Epithelial cell of esophagus (primary cell): ENCODE data around the gene ANKRD33B.

ENCODE experiments used
- DNase-seq: peaks from one replicate; pipeline ENCODE4 v3.0.0; 2010; ENCODE audit warnings: low read depth
- H3K4me3 ChIP-seq: 2 replicates; pipeline ENCODE4 v1.5.1; 2011; ENCODE audit warnings: mild to moderate bottlenecking, low read length, control low read depth
- TF ChIP-seq, protein P1 (sequence below): IDR thresholded peaks from 2 replicates; pipeline ENCODE4 v1.5.1; 2011; ENCODE audit warnings: low read depth, mild to moderate bottlenecking, low read length, control low read depth, inconsistent platforms; ENCODE audit not compliant: insufficient read depth; ENCODE audit errors: missing control alignments

The ANKRD33B gene

DNA sequence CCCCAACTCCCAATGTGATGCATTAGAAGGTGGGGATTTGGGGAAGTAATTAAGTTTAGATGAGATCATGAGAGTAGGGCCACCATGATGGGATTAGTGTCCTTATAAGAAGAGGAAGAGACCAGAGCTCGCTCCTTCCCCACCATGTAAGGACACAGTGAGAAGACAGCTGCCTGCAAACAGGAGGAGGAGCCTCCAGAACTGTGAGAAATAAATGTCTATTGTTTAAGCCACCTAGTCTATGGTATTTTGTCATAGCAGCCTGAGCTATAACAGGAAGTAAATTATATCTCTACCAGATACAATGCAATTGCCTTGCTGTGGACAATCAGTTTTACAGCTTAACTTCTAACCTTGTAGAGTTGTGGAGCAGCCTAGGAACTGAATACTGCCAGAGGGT lies 58.0 kb downstream of the ANKRD33B start:
- no peak overlapping the region for H3K4me3 ChIP-seq
- TF ChIP-seq, protein P1, sequence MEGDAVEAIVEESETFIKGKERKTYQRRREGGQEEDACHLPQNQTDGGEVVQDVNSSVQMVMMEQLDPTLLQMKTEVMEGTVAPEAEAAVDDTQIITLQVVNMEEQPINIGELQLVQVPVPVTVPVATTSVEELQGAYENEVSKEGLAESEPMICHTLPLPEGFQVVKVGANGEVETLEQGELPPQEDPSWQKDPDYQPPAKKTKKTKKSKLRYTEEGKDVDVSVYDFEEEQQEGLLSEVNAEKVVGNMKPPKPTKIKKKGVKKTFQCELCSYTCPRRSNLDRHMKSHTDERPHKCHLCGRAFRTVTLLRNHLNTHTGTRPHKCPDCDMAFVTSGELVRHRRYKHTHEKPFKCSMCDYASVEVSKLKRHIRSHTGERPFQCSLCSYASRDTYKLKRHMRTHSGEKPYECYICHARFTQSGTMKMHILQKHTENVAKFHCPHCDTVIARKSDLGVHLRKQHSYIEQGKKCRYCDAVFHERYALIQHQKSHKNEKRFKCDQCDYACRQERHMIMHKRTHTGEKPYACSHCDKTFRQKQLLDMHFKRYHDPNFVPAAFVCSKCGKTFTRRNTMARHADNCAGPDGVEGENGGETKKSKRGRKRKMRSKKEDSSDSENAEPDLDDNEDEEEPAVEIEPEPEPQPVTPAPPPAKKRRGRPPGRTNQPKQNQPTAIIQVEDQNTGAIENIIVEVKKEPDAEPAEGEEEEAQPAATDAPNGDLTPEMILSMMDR, result no peak
- no peak for DNase-seq

DNA sequence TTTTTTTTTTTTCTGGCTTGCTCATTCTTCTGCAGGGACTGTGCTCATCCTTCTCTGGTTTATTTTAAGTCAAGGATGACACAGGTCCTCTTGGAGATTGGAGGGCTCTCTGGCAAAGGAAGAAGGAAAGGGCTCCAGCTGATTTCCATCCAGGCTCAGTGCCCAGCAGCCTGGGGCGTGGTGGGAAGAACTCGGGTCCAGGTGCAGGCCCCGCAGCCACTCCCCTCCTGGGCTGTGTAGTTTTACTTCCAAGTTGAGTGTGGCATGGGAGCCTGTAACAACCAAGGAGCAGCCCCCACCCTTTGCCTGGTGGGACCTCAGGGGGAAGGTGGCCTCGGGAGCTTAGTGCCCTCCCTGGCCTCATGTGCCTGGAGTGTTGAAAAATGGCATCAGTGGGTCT lies 58.9 kb downstream of the ANKRD33B start:
- DNase-seq, result no peak

DNA sequence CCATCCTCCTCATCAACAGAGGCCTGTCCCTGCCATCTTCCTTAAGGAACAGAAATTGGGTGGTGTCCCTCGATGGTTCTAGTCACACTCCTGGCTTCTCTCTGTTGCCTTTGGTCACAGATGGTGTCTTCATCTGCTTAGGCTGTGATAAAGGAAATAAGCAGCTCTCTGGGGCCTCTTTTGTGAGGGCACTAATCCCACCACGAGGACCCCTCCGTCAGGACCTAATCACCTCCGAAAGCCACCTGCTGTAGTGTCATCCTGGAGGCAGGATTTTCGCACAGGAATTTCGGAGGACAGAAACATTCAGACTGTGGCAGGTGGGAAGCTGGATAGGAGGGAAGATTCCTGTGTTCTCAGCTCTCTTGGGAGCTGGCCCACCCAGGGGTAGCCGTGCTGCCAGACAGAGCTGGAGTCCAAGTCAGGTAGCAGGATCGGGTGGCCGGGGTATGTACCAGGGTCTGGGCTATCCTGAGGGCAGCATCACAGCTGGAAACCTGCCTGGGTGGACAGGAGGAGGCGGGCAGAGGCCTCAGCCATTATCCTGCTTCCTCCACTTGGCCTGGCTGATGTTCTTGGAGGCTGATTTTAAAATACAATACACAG lies 59.5 kb downstream of the ANKRD33B start:
- no peak overlapping the region for H3K4me3 ChIP-seq
- TF ChIP-seq, protein P1, result no peak
- no peak for DNase-seq

More for the DNA sequence above, 58.9 kb downstream of the ANKRD33B start:
- TF ChIP-seq, protein P1, result no peak
- no peak overlapping the region for H3K4me3 ChIP-seq

DNA sequence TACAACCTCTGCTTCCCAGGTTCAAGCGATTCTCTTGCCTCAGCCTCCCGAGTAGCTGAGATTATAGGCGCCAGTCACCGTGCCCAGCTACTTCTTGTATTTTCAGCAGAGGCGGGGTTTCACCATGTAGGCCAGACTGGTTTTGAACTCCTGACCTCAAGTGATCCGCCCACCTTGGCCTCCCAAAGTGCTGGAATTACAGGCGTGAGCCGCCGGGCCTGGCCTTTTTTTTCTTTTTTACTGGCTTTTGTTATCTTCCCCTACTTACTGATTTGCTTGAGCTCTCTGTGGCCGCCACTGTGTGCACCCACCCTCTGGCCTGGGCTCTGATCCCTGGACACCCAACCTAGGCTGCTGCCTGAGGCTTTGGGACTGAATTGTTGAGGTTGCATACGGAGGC lies 60.3 kb downstream of the ANKRD33B start:
- no peak for DNase-seq
- TF ChIP-seq, protein P1, result no peak
- no peak overlapping the region for H3K4me3 ChIP-seq

DNA sequence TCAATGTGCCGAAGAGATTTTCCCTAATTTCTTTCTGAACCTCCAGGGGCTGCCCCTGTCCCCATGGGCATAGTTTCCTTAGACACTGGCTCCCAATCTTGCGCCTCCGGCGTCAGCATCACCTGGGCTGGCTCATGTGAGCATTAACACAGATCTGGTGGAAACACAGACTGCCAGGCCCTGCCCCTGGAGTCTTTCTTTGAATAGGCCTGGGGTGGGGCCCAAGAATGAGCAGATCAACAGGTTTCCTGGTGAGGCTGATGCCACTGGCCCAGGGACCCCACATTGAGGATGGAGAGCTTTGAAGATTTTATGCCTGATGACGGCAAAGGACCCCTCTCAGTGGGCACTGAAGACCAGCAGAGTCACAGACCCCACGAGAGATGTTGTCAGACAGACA lies 60.8 kb downstream of the ANKRD33B start:
- H3K4me3 ChIP-seq, result no peak overlapping the region
- TF ChIP-seq, protein P1, result no peak
- no peak for DNase-seq

DNA sequence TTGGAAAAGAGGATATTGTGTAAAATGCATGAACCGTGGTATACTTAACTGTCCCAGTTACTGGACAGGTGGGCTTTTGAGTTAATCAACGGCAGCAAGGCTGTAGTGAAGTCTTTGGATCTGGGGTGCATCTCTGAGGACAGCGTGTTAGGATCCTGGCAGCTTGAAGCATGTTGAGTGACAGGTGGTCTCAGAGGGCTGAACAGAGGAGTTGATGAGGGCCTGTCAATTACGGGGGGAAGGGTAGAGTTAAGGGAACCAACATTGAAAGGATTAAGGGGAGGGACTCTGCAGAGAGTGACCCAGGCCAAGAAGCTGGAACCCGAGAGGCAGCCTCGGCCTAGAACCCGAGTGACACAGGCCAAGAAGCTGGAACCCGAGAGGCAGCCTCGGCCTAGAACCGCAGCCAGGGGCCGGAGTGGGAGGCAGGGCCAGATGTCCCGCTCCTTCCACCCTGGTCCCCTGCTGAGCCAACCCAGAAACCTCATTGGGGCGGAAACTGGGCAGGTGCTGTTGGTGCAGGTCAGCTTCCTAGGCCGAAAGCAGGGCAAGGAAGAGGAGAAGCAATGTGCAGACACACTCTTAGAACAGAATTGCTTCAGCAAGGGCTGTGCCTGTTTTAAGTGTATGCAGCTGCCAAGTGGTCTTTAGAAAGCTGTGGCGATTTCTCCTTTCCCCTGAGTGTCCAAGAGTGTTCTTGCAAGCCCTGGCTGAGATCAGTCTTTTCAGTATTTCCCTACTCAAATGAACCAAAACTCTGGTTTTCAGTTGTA lies 62.0 kb downstream of the ANKRD33B start:
- DNase-seq, result no peak
- no peak overlapping the region for H3K4me3 ChIP-seq
- TF ChIP-seq, protein P1, result no peak
